GM18511 (cell line): ENCODE results near the gene COL24A1.
"Not testable (repeated sequence)": the region's sequence is repeated elsewhere in the genome, so short reads cannot be mapped to it uniquely, and the experiment has no call there.

Experiments used
- ATAC-seq: cut with Tn5 transposase; IDR thresholded peaks from one replicate; pipeline ENCODE4 v1.9.1; 2021; ENCODE audit warnings: mild to moderate bottlenecking, moderate library complexity; ENCODE audit not compliant: unreplicated experiment

Gene COL24A1

DNA sequence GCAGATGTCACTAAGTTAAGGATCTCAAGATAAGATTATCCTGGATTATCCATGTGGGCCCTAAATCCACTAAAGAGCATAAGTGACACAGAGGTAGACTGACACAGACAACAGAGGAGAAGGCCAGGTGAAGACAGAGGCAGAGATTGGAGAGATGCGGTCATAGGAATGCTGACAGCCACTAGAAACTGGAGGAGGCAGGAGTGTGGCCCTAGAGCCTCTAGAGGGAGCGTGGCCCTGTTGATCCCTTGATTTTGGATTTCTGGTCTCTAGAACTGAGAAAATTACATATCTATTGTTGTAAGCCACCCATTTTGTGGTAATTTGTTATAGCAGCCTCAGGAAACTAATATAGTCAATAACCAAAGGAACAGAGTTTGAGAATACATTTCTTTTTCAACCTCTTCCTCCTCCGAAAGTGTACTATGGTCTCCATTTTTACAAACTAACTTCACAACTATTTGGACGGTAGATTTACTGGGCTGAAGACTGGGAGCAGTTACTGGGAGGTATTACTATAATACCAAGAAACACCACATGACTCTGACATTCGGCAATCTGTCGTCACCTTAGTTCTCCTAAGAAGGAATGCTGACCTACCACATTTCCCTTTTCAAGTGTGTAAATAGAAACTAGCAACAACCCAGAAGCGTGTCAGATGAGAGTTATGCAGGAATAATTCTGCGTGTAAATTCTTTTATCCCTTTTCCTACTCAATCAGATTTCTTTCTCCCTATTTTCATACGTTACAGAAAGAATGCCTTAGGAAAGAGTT lies 332.3 kb downstream of the COL24A1 start:
- ATAC-seq: no peak

DNA sequence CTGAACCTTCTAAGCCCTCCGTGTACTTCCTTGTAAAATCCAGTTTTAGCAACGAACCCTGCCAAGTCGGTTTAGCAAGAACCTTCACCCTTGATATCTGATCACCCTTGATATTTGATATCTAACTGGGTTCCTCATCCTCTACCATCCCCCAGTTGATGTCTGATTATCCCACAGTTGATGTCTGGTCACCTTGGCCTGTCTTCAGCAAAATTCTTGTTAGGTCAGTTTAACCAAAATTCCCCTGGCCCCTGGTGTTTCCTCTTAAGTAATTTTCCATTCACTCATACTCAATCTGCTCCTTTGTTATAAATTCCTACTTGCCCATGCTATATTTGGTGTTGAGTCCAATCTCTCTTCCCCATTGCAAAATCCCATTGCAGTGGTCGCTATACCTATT lies 333.9 kb downstream of the COL24A1 start:
- ATAC-seq: no peak

DNA sequence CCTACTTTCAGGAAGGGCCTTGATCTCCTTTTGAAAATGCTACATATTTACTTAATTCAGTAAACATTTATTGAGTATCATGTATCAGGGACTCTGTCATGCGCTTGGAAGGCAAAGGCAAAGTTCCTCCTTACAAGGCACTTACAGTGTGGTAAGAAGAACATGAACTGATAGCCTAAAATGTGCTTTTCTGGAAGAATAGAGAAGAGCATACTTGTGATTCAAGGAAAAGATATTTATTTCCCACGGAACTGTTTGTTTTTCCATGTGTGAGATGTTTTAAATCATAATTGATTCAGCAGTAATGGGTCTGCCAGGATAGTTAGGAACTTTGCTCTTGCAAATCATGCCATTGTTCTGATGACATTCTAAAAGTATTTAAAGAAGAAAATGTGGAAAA lies 338.2 kb downstream of the COL24A1 start:
- no peak for ATAC-seq

DNA sequence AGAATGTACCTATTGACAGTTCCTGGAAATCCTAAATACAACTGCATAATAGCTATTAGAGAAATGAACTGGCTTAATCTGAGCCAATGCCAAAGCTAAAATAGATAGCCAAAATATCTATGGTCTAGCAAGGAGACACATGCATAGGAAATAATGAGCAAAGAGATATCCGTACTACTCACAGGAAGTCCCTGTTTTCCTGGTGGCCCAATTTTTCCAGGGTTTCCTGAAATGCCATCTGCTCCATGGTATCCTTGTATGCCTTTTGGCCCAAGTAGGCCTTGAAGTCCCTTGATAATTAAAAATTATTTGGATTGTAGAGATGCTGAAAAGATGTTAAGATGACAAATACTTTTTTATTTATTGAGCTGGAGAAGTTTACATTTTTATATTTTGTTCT lies 340.0 kb downstream of the COL24A1 start:
- ATAC-seq: no peak

DNA sequence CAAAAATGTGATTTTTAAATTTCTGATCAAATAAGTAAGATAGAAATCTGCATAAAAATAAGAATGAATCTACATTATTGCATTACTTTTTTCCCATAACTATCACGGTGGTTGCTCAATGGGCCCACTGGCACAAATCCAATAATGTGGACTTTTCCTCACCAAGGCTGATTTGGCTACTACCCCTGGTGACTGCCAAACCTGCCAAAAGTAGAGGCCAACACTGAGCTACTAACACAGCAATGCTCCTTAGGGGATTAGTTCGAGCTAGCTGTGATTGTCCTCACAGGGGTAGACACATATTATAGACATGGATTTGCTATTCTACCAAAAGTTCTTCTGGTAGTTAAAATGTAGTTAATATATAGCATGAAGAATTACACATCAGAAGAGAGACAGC lies 340.7 kb downstream of the COL24A1 start:
- no peak for ATAC-seq

DNA sequence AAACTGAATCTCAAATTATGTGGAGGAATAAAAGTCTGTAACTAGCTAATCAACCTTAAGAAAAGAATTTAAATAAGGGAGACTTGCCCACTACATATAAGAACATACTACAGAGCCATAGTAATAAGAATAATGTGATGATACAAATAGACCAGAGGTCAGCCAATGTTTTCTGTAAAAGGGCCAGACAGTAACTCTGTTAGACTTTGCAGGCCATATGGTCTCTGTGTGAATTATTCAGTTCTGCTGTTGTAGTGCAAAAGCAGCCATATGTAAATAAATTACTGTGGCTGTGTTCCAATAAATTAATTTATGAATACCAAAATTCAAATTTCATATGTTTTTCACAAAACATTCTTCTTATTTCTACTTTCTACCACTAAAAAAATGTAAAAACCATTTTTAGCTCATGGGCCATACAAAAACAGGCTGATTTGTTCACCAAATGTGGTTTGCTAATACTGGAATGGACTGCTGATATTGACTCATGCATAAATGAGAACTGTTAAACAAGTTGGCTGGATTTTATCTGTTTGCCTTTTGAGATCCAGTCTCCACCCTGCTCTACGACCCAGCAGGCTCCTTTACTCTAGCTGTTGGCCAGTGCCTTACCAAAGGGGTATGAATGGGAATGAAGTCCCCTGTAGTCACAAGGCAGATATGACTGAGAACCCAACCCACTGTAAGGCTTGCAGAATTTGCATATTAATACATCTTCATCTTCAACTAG lies 350.2 kb downstream of the COL24A1 start:
- ATAC-seq: no peak

DNA sequence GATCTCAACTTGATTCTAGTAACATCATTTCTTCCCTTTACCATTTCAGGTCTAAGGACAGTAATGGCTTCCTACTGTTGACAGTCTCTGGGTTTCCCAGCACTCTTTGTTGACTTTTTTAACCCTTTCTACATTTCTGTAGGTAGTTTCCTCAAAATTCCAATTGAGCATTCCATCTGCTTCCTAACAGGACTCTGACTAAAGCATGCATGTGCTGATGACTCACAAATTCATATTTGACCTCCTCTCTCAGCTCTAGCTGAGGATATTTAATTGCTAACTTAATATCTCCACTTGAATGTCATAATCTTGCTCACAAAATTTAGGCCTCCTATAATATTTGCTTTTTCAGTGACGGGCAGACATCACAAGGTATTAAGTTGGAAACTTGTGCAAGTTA lies 355.1 kb downstream of the COL24A1 start:
- no peak for ATAC-seq

DNA sequence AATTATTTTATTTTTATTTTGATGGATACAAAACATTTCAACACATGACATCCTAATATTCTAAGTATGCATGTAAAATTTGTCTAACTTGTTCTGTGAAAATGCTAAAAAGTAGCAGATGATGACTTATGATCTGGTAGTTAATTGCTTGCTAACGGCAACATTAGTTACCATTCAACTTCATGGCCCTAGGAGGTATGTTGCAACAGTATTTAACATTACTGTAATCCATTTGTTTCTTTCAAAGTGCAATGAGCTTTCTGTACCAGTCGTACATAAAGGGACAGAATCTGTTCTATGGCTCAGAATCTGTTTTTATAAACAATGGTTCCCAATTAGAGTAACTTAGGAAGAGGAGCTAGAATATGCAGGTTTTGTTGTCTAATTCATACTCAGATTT lies 356.8 kb downstream of the COL24A1 start:
- no peak for ATAC-seq

DNA sequence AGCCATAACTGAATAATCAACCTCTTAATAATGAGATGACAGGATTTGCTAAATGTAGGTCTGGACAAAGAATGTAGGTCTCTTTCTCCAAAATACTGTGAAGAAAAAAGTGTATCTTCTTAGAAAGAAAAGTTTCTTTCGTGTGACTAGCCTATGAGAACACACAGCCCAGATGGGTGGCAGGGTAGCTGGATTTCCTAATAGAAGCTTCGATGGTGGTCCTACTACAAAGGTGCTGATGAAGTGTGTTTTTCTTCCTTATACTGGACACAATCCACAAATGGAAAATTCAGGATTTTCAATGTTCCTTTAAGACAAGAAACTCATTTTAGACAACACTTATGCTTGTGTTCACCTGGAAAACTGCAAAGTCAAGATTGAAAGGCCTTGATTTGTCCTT lies 358.2 kb downstream of the COL24A1 start:
- no peak for ATAC-seq

DNA sequence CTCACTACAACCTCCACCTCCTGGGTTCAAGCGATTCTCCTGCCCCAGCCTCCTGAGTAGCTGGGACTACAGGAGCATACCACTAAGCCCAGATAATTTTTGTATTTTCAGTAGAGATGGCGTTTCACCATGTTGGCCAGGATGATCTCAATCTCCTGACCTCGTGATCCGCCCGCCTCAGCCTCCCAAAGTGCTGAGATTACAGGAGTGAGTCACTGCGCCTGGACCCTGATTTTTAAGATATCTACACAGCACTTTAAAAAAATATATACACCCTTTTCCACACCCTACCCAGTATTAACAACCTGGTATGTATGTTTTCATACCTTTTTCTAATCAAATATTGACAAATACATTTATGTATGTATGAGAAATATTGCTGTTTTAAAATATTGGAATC lies 379.6 kb downstream of the COL24A1 start:
- not testable (repeated sequence) for ATAC-seq

DNA sequence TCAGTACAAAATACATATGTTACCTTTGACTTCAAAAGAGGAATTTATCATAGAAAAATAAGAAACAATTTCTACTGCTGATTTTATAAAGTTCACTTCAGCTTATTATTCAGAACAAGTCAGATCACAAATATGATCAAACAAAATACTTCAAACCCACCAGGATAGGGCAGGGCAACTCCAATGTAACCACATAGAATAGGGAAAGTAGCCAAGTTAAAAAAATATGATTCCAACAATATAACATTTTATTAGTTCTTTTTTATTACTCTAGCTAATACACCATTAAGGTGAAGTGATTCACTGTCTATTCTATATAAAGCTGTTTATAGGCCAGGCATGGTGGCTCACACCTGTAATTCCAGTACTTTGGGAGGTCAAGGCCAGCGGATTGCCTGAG lies 393.8 kb downstream of the COL24A1 start:
- no peak for ATAC-seq

DNA sequence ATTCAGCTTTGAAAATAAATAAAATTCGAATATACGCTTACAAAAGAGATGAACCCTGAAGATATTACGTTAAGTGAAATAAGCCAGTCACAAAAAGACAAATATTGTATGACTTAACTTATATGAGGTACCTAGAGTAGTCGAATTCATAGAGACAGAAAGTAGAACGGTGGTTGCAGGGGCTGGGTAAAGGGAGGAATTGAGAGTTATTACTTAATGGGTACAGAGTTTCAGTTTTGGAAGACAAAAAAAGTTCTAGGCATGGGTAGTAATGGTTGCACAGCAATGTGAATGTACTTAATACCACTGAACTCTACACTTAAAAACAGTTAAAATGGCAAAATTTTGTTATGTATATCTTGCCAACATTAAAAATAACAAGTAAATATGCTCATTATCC lies 399.7 kb downstream of the COL24A1 start:
- no peak for ATAC-seq

DNA sequence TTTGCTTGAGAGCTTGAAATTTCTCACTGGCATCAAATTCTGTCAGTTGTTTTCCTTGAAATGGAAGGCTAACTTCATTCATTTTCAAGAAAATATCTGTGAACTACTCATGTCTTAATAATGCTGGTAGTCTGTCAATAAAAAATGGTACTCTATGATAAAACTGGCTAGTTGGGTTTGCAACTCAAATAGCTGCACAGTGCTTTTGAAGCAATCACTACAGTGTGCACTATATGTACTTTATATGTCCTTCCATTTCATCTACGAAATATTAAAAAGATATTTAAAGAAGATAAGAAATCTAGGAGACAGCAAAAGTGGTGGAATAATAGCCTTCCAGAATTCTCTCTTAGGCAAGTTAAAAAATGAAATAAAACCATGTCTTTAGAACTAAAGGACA lies 408.5 kb downstream of the COL24A1 start:
- no peak for ATAC-seq

DNA sequence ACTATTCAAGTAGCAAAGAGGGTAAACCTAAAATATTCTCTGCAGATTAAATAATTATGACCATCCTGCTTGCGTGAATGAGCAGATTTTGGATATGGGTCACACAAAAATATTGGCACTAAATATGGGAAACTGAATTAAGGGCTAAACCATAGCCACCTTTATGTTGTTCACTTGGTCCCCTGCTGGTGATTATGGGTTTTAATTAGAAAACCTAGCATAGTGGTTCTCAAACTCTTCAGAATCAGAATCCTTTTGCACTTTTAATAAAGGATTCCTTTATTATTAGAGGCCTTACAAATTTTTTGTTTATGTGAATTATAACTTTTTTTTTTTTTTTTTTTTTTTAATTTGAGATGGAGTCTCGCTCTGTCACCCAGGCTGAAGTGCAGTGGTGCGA lies 409.8 kb downstream of the COL24A1 start:
- ATAC-seq: no peak

DNA sequence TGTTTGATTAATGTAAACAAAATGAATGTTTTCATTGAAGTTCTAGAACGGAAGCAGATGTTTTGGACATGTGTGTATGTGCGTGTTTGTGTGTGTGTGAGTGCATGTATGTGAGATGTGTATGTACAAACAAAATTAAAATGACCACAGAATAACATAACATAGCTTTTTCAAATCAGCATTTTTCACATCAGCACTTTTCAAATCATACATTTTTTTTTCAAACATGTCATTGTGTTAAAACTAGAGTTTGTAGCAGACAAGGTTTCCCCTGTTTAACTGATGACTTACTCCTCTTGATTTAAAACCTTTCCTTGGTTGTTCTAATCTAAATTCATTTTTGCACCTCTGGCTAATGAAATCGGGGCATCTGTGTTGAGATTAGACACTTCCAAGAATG lies 412.8 kb downstream of the COL24A1 start:
- ATAC-seq: no peak

DNA sequence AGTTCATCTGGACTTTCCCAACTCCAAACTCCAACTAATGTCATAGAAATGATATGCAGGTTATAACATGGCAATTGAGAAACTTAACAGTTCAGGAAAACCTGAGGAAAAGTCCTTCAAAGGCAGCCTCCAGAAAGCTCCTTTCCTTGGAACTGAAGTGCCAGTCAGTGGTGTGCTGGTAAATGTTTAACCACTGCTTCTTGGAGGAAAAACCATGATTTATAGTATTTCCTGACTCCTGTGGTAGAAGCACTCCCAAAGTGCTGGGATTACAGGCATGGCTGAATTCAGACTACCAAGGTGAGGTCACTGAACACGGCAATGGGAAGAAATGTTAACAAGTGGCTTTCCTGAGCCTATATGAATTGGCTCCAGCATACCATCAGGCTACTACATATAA lies 421.6 kb downstream of the COL24A1 start:
- ATAC-seq: no peak

DNA sequence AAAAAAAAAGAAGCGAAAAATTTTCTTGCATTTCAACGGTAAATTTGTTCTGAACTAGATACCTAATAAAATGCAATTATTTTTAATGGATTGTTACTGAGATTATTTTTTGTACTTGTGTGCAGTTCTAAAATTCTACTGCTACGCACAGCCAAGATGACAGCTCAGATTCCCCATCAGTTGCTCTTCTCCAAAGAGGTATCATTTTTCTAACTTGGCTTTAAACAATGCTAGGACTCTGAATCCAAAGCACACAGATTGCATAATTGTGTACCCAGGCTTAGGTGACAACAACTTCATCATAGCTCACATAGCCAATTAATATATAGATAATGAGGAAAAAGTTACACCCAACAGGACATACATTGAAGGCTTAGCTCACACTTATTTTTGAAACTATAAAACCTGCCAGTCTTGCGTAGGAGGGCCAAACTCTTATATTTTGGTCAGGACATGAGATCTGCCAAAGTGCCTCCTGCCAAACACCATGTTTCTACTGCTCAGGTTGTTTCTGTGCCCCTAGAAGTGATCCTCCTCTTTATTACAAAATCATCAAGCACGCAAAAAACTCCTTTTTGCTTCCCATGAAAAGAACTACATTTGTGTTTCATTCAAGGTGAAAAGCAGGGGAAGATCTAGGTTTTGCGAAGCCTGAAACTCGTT lies 437.8 kb downstream of the COL24A1 start:
- ATAC-seq: no peak

DNA sequence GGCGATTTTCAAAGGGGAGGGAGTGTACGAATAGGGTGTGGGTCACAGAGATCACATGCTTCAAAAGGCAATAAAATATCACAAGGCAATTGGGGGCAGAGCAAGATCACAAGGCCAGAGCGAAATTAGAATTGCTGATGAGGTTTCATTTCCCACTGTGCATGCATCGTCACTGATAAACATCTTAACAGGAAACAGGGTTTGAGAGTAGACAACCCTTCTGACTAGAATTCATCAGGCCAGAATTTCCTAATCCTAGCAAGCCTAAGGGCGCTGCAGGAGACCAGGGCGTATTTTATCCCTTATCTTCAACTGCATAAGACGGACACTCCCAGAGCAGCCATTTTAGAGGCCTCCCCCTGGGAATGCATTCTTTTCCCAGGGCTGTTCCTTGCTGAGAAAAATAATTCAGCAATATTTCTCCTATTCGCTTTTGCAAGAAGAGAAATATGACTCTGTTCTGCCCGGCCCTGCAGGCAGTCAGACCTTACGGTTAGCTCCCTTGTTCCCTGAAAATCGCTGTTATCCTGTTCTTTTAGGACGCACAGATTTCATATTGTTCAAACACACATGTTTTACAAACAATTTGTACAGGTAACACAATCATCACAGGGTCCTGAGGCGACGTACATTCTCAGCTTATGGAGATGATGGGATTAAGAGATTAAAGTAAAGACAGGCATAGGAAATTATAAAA lies 442.0 kb downstream of the COL24A1 start:
- ATAC-seq: not testable (repeated sequence)

DNA sequence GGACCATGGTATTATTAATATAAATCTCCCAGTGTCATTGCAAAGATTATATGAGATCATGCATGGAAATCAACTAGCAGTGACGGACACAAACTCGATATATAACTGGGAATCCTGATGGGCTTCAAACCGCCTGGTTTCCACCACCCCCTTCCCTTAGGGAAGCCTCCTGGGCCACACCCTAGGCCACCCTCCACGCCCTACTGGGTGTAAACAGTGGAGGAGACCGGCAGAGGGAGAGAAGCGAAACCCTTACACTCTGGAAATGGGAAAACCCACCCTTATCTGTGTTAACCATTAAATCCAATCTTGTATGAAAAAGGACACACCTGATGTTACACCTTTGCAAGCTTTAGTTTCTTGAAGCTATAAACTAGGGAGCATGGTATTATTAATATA lies 447.7 kb downstream of the COL24A1 start:
- no peak for ATAC-seq

DNA sequence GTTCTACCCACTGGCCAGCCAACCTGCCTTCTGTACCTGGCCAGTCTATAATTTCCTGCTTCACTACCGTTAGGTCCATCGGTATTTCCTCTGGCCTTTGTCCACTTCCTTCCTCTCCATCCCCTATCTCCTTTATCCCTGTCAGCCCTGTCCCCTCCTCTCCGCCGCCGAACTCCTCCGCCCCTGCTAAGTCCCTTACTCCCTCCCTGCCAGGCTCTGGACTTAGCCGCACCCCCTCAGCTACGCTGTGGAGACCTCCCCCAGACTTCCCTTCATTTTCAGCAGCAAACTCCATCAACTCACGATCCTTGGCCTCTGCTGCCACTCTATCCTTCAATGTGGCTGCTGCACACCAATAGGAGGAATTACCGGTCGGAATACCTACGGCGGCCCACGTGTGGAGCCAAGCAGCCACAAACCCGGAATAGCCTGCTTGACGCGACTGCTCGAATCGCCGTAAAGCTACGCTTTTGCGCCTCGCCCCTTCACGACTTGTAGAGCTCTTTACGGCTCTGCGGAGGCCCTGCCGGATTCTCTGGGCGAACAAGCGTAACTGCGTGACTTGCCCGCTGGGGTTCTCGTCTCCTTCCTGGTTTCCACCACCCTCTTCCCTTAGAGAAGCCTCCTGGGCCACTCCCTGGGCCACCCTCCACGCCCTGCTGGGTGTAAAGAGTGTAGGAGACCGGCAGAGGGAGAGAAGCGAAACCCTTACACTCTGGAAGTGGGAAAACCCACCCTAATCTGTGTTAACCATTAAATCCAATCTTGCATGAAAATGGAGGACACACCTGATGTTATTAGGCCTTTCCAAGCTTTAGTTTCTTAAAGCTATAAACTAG lies 448.4 kb downstream of the COL24A1 start, which contains the start of gene ZNHIT6:
Gene ZNHIT6 (minus strand): TSS at position 444 of the 839 bp plus-strand sequence. CDS start 149 bp downstream, at position 295.
- peak; percentile 88 for ATAC-seq
